GM10266 (cell line): ENCODE data around the gene NPFFR1.

Experiments
- DNase-seq: peaks from one replicate; pipeline ENCODE4 v3.0.0; 2012; ENCODE audit errors: extremely low spot score
- TF ChIP-seq, protein P1 (sequence below): IDR thresholded peaks from 2 replicates; pipeline ENCODE4 v1.5.1; 2012; ENCODE audit warnings: mild to moderate bottlenecking, low read depth; ENCODE audit not compliant: control insufficient read depth, insufficient read depth; ENCODE audit errors: missing control alignments

Gene NPFFR1

GRCh38 chr10:70315276-70315675 is 31.5 kb upstream of the NPFFR1 start:
- DNase-seq, result no peak
- TF ChIP-seq, protein P1, sequence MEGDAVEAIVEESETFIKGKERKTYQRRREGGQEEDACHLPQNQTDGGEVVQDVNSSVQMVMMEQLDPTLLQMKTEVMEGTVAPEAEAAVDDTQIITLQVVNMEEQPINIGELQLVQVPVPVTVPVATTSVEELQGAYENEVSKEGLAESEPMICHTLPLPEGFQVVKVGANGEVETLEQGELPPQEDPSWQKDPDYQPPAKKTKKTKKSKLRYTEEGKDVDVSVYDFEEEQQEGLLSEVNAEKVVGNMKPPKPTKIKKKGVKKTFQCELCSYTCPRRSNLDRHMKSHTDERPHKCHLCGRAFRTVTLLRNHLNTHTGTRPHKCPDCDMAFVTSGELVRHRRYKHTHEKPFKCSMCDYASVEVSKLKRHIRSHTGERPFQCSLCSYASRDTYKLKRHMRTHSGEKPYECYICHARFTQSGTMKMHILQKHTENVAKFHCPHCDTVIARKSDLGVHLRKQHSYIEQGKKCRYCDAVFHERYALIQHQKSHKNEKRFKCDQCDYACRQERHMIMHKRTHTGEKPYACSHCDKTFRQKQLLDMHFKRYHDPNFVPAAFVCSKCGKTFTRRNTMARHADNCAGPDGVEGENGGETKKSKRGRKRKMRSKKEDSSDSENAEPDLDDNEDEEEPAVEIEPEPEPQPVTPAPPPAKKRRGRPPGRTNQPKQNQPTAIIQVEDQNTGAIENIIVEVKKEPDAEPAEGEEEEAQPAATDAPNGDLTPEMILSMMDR, result no peak

- TF ChIP-seq, protein P1, result no peak
- no peak for DNase-seq
Observed at GRCh38 chr10:70312972-70313371, 29.2 kb upstream of the NPFFR1 start.

DNA sequence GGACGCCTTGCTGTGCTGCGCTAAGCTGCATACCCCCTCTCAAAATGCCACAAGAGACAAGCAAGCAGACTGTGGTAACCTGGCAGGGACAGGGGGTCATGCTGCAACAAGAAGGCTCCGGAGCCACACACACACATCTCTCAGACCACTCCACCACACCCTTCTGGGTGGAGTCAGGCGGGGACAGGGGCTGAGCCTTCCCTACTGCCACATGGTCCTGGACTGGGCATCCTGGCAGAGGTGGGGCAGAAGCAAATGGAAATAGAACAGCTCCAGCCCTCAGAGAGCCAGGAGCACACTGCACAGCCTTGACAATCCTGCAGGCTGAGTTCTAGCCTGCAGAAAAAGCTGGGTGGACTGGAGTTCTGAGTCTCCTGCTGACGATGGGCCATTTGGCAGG is 28.4 kb upstream of the NPFFR1 start:
- no peak for DNase-seq
- TF ChIP-seq, protein P1, result no peak

GRCh38 chr10:70311698-70312097 is 27.9 kb upstream of the NPFFR1 start:
- DNase-seq, result no peak
- TF ChIP-seq, protein P1, result no peak

DNA sequence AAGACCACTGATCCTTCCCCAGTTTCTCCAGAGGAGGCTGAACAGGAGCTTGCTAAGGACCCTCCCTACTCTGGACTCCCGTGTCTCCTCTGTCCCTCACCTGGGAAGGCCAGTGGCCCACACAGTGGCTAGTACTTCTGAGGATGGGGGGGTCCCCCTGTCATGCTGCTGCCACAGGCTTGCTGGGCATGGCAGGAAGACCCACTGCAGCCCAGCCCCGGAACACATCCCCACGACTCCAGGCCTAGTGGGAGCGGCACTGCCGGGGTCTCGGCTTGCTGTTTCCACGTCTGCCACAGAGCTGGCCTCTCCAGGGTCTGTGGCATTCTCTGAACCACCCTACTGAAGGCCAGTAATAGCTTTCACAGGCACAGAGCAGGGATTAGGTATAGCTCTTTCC is 25.9 kb upstream of the NPFFR1 start:
- DNase-seq, result no peak
- TF ChIP-seq, protein P1, result no peak

DNA sequence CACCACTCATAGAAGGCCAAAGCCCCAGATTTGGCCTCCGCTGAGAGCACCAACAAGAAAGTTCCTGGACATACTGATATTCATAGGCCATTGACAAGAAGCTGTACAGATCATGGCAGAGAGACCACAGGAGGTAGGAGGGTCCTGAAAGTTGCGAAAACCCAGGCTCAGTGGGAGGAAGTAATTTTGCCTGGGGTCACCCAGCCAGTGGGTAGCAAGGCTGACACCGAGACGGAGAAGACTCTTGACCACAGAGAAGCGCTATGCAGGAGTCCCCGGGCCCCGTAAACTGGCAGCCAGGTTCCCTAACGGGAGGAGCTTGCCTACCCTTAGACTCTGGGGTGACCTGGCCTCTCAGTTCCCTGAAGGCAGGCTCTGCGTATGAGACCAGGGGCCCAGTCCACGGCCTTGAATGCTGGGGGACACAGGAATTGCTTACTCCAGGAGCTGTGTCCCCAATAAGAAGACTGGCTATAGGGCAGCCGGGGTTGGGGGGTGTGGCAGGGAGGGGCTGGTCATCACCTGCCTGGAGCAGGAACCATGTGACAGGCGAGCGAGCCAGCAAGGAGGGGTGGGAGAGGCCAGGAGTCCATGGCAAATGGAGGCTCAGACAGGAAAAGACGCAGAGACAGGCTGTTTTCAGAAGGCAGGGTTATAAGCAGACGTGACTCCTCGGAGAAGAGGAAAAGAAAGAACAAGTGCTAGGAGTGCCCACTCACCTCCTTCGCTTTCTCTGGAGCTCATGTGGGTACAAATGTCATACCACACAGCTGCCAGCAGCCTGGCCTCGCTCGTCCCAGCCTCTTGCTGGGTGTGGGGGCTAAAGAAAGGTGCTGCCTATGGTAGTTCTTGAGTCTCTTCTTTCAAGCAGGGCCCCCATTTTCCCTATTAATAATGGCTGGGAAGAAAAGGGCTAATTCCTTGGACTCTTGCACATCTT is 24.6 kb upstream of the NPFFR1 start:
- TF ChIP-seq, protein P1, result no peak
- no peak for DNase-seq

- DNase-seq, result no peak
- TF ChIP-seq, protein P1, result no peak
Observed at GRCh38 chr10:70306886-70307520, 23.2 kb upstream of the NPFFR1 start.
